Measurements from ENCODE around the gene SPOCK1. TPM values are rescaled to one million over a fixed set of nuclear protein-coding genes. Genes with fewer than 3 reads are reported as not detected.
A peak's percentile ranks its signal among the peaks of the same experiment; 100 is the strongest.

The SPOCK1 gene
- total and polyA plus RNA-seq, 4 donors, result 31.8 to 217 (median 132) TPM

DNA sequence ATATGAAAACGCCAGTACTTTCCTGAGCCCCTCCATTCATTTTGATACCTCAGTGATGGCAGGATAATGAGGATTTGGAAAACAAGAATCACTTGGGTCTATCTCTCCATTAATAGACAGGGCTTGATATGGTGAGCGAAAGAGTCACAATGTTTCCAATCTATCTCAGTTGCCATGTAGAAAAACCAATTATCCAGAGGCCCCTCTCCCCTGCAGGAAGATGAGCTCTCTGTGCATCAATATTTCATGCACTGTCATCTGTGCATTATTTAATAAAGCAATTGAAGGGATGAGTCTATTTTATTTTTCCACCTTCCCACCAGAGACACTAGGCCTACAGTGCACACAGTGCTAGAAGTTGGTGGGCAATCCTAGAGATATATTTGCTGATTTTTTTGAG is 326.9 kb downstream of the SPOCK1 start:
- H3K27me3 ChIP-seq (ENCODE audit: control insufficient read depth, insufficient read depth, low read length), result no peaks in the 10 kb centered on the region
- H3K9me3 ChIP-seq (ENCODE audit: control insufficient read depth, insufficient read depth, low read length), result no peaks in the 10 kb centered on the region
- no peaks in the 10 kb centered on the region for H3K4me1 ChIP-seq (ENCODE audit: control insufficient read depth, insufficient read depth, low read length)
- WGBS (ENCODE audit: insufficient coverage), result 100% methylated on average over 1 of the region's 2 CpGs
- no peak overlapping the region for H3K4me3 ChIP-seq (ENCODE audit: low read depth, low read length)
- H3K36me3 ChIP-seq (ENCODE audit: control insufficient read depth, insufficient read depth, low read length), result no peaks in the 10 kb centered on the region
- H3K27ac ChIP-seq (ENCODE audit: low read depth, low read length), result no peak overlapping the region
- DNase-seq (ENCODE audit: low read depth in 4 of 6, low spot score in 6 of 6), result no peak

DNA sequence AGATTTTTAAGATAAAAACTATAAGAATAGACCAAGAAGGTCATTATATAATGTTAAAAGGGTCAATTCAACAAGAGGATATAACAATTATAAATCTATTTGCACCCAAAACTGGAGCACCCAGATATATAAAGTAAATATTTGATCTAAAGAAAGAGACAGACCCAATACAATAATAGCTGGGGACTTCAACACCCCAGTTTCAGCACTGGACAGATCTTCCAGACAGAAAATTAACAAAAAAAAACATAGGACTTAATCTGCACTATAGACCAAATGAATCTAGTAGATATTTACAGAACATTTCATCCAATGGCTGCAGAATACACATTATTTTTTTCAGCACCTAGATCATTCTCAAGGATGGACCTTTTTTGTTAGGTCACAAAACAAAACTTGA is 331.9 kb downstream of the SPOCK1 start:
- H3K4me3 ChIP-seq (ENCODE audit: low read depth, low read length), result no peak overlapping the region
- no peaks in the 10 kb centered on the region for H3K9me3 ChIP-seq (ENCODE audit: control insufficient read depth, insufficient read depth, low read length)
- no peak for DNase-seq (ENCODE audit: low read depth in 4 of 6, low spot score in 6 of 6)
- H3K27ac ChIP-seq (ENCODE audit: low read depth, low read length), result no peak overlapping the region
- no peaks in the 10 kb centered on the region for H3K27me3 ChIP-seq (ENCODE audit: control insufficient read depth, insufficient read depth, low read length)
- no peaks in the 10 kb centered on the region for H3K4me1 ChIP-seq (ENCODE audit: control insufficient read depth, insufficient read depth, low read length)
- H3K36me3 ChIP-seq (ENCODE audit: control insufficient read depth, insufficient read depth, low read length), result no peaks in the 10 kb centered on the region

- Histone ChIP-seq H3K9me3 (ENCODE audit: control insufficient read depth, insufficient read depth, low read length) (no peaks in the 10 kb centered on the region), H3K27ac (ENCODE audit: low read depth, low read length) (no peak overlapping the region), H3K36me3 (ENCODE audit: control insufficient read depth, insufficient read depth, low read length) (no peaks in the 10 kb centered on the region), H3K4me3 (ENCODE audit: low read depth, low read length) (no peak overlapping the region), H3K4me1 (ENCODE audit: control insufficient read depth, insufficient read depth, low read length) (no peaks in the 10 kb centered on the region), H3K27me3 (ENCODE audit: control insufficient read depth, insufficient read depth, low read length) (no peaks in the 10 kb centered on the region)
- no peak for DNase-seq (ENCODE audit: low read depth in 4 of 6, low spot score in 6 of 6)
- 78% methylated on average over 1 of the region's 1 CpG for WGBS (ENCODE audit: insufficient coverage)
These were observed 334.2 kb downstream of the SPOCK1 start for GRCh38 chr5:137164961-137165360.

- H3K27me3 ChIP-seq (ENCODE audit: control insufficient read depth, insufficient read depth, low read length), result no peaks in the 10 kb centered on the region
- WGBS (ENCODE audit: insufficient coverage), result 100% methylated on average over 1 of the region's 1 CpG
- no peak for DNase-seq (ENCODE audit: low read depth in 4 of 6, low spot score in 6 of 6)
- no peaks in the 10 kb centered on the region for H3K4me1 ChIP-seq (ENCODE audit: control insufficient read depth, insufficient read depth, low read length)
- H3K27ac ChIP-seq (ENCODE audit: low read depth, low read length), result no peak overlapping the region
- H3K9me3 ChIP-seq (ENCODE audit: control insufficient read depth, insufficient read depth, low read length), result no peaks in the 10 kb centered on the region
- no peaks in the 10 kb centered on the region for H3K36me3 ChIP-seq (ENCODE audit: control insufficient read depth, insufficient read depth, low read length)
- H3K4me3 ChIP-seq (ENCODE audit: low read depth, low read length), result no peak overlapping the region
These were observed 334.6 kb downstream of the SPOCK1 start for GRCh38 chr5:137164536-137164935.

DNA sequence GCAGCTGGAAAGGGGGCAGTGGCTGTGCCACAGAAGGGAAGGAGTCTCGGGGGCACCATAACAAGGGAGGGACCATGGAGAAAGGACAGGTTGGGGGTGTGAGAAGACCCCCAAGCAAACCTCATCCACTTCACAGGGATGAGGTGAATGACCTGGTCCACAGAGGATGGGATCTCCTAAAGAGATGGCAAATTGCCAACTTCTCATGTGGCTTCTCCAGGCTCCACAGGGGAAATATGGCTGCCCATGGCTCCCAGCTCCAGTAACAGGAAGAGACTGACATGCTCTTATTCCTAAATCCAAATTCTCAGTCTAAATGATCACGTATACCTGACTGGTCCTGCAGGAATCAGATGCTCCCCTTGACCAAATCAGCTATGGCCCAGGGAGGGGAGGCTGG is 340.4 kb downstream of the SPOCK1 start:
- H3K9me3 ChIP-seq (ENCODE audit: control insufficient read depth, insufficient read depth, low read length), result no peaks in the 10 kb centered on the region
- H3K4me3 ChIP-seq (ENCODE audit: low read depth, low read length), result no peak overlapping the region
- H3K27me3 ChIP-seq (ENCODE audit: control insufficient read depth, insufficient read depth, low read length), result peaks cover 12% of the 10 kb centered on the region
- DNase-seq (ENCODE audit: low read depth in 4 of 6, low spot score in 6 of 6), result no peak
- peaks cover 7% of the 10 kb centered on the region for H3K4me1 ChIP-seq (ENCODE audit: control insufficient read depth, insufficient read depth, low read length)
- H3K36me3 ChIP-seq (ENCODE audit: control insufficient read depth, insufficient read depth, low read length), result no peaks in the 10 kb centered on the region
- no peak overlapping the region for H3K27ac ChIP-seq (ENCODE audit: low read depth, low read length)
- no CpG with 5 or more reads among the region's 2 CpGs for WGBS (ENCODE audit: insufficient coverage)

DNA sequence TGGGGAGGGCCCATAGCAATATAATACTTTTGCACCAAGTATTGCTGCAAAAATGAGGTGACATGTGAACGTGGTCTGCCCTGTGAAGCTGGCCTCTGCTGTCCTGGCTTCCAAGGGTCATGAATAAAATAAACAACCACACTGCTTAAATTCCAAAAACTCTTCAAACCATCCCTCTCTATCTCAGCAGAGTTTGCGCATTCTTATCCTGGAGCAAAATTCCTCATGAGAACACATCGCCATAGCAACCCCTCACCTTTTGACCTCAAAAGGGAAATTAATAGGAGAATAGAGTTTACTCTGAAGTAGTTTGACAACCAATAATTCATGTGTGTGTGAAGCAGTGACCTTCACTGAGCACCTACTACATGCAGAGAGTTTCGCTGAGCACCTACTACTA is 342.9 kb downstream of the SPOCK1 start:
- H3K36me3 ChIP-seq (ENCODE audit: control insufficient read depth, insufficient read depth, low read length), result no peaks in the 10 kb centered on the region
- 29% methylated on average over 1 of the region's 4 CpGs for WGBS (ENCODE audit: insufficient coverage)
- no peaks in the 10 kb centered on the region for H3K9me3 ChIP-seq (ENCODE audit: control insufficient read depth, insufficient read depth, low read length)
- peaks cover 7% of the 10 kb centered on the region for H3K4me1 ChIP-seq (ENCODE audit: control insufficient read depth, insufficient read depth, low read length)
- no peak overlapping the region for H3K27ac ChIP-seq (ENCODE audit: low read depth, low read length)
- no peak overlapping the region for H3K4me3 ChIP-seq (ENCODE audit: low read depth, low read length)
- peaks cover 16% of the 10 kb centered on the region for H3K27me3 ChIP-seq (ENCODE audit: control insufficient read depth, insufficient read depth, low read length)
- DNase-seq (ENCODE audit: low read depth in 4 of 6, low spot score in 6 of 6), result no peak

GRCh38 chr5:137155261-137156000 is 343.7 kb downstream of the SPOCK1 start:
- 14% methylated on average over 4 of the region's 6 CpGs for WGBS (ENCODE audit: insufficient coverage)
- Histone ChIP-seq H3K4me3 (ENCODE audit: low read depth, low read length) (no peak overlapping the region), H3K4me1 (ENCODE audit: control insufficient read depth, insufficient read depth, low read length) (peaks cover 7% of the 10 kb centered on the region), H3K9me3 (ENCODE audit: control insufficient read depth, insufficient read depth, low read length) (no peaks in the 10 kb centered on the region), H3K27me3 (ENCODE audit: control insufficient read depth, insufficient read depth, low read length) (peaks cover 16% of the 10 kb centered on the region), H3K36me3 (ENCODE audit: control insufficient read depth, insufficient read depth, low read length) (no peaks in the 10 kb centered on the region), H3K27ac (ENCODE audit: low read depth, low read length) (no peak overlapping the region)
- peak in 4 of 6 donors; percentile 39 to 88 (median 61) for DNase-seq (ENCODE audit: low read depth in 4 of 6, low spot score in 6 of 6)

DNA sequence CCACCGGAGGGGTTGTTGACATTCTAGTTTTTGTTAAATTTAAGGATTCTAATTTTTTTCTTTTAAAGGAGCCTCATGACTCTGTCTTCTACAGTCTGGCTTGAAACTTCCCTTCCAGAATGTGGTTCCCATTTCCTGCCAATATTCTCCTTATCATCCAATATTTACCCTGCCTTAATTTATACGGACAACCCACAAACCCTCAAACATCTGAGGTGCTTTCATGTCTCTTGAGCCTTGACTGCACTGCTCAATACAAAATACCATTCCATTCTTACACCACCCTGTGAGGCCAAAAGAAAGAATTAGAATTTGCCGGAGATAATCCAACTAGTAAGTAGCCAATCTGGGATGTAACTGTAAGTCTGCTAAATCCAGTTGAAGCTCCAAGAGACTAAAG is 346.5 kb downstream of the SPOCK1 start:
- Histone ChIP-seq H3K36me3 (ENCODE audit: control insufficient read depth, insufficient read depth, low read length) (no peaks in the 10 kb centered on the region), H3K4me1 (ENCODE audit: control insufficient read depth, insufficient read depth, low read length) (peaks cover 10% of the 10 kb centered on the region), H3K9me3 (ENCODE audit: control insufficient read depth, insufficient read depth, low read length) (no peaks in the 10 kb centered on the region), H3K27me3 (ENCODE audit: control insufficient read depth, insufficient read depth, low read length) (peaks cover 12% of the 10 kb centered on the region), H3K4me3 (ENCODE audit: low read depth, low read length) (no peak overlapping the region), H3K27ac (ENCODE audit: low read depth, low read length) (no peak overlapping the region)
- 100% methylated on average over 1 of the region's 3 CpGs for WGBS (ENCODE audit: insufficient coverage)
- DNase-seq (ENCODE audit: low read depth in 4 of 6, low spot score in 6 of 6), result no peak

- H3K27ac ChIP-seq (ENCODE audit: low read depth, low read length), result no peak overlapping the region
- no peak for DNase-seq (ENCODE audit: low read depth in 4 of 6, low spot score in 6 of 6)
- H3K36me3 ChIP-seq (ENCODE audit: control insufficient read depth, insufficient read depth, low read length), result no peaks in the 10 kb centered on the region
- peaks cover 18% of the 10 kb centered on the region for H3K4me1 ChIP-seq (ENCODE audit: control insufficient read depth, insufficient read depth, low read length)
- H3K27me3 ChIP-seq (ENCODE audit: control insufficient read depth, insufficient read depth, low read length), result peaks cover 10% of the 10 kb centered on the region
- no peak overlapping the region for H3K4me3 ChIP-seq (ENCODE audit: low read depth, low read length)
- no peaks in the 10 kb centered on the region for H3K9me3 ChIP-seq (ENCODE audit: control insufficient read depth, insufficient read depth, low read length)
- WGBS (ENCODE audit: insufficient coverage), result no CpG with 5 or more reads among the region's 2 CpGs
These were observed 350.5 kb downstream of the SPOCK1 start for GRCh38 chr5:137148655-137149054.

GRCh38 chr5:137148159-137148558 is 351.0 kb downstream of the SPOCK1 start:
- WGBS (ENCODE audit: insufficient coverage), result 29% methylated on average over 1 of the region's 1 CpG
- DNase-seq (ENCODE audit: low read depth in 4 of 6, low spot score in 6 of 6), result peak in 2 of 6 donors; percentile 38 to 81
- Histone ChIP-seq H3K4me3 (ENCODE audit: low read depth, low read length) (no peak overlapping the region), H3K4me1 (ENCODE audit: control insufficient read depth, insufficient read depth, low read length) (peaks cover 18% of the 10 kb centered on the region), H3K27me3 (ENCODE audit: control insufficient read depth, insufficient read depth, low read length) (peaks cover 9% of the 10 kb centered on the region), H3K36me3 (ENCODE audit: control insufficient read depth, insufficient read depth, low read length) (no peaks in the 10 kb centered on the region), H3K27ac (ENCODE audit: low read depth, low read length) (no peak overlapping the region), H3K9me3 (ENCODE audit: control insufficient read depth, insufficient read depth, low read length) (no peaks in the 10 kb centered on the region)

All from spinal cord (tissue), 10 donors.